NCI-H526 (cell line): ENCODE measurements around the gene SORCS2.

Experiments used
- DNase-seq, 2 experiments: peaks; one replicate each; lab custom pipeline; 2025; lab: John Stamatoyannopoulos, UW

SORCS2 gene

DNA sequence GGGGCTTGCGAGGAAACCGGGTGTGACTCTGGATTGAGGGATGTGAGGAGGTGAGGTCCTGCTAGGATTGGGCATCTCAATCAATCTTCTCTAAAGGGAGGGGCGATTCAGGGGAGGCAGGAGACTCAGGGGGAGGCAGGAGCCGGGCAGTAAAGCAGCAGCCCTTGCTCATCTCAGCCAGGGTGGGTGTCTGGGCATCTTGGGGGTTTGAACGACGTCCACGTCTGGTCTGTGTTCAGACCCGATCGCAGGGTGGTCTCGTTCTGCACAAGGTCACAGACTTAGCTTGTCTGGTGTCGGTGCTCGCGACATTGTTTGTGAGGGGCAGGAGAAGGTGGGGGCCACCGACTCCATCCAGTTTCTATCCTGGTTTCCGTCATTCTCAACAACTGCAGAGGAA lies 473.7 kb downstream of the SORCS2 start:
- DNase-seq: no peak

DNA sequence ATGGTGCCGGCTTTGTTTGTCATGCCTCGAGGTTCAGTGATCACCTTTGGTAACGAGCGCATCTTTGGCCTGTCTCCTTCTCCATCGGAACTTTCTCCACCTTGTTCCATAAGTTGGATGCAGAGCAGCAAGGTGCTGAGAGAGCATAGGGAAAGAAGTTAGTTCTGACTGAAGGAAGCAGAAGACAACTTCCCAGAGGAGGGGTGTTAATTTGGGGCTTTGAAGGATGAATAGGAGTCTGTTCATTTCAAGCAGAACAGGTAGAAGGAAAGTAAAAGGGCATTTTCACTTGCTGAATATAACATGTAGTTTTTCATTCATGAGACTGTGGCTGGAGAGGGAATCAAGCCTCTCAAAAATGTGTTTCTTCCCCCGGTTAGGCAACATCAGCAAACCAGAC lies 474.4 kb downstream of the SORCS2 start:
- no peak for DNase-seq

DNA sequence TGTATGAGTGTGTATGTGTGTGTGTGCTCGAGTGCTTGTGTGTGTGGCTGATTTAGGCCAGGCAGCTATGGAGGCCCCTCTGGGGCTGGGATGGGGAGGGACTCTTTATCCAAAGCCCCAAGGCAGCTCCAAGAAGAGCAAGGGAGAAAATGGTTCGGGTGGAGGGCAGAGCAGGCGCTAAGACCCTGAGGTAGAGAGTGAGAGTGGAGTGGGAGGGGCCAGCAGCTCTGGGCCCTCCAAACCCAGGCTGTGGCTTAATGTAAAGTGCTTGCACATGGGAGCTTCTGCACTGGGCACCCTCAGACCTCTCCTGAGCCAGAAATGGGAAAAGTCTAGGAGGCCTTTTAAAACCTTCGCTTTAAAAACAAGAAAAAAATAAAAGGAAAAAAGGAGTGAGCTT lies 475.9 kb downstream of the SORCS2 start:
- DNase-seq: no peak

DNA sequence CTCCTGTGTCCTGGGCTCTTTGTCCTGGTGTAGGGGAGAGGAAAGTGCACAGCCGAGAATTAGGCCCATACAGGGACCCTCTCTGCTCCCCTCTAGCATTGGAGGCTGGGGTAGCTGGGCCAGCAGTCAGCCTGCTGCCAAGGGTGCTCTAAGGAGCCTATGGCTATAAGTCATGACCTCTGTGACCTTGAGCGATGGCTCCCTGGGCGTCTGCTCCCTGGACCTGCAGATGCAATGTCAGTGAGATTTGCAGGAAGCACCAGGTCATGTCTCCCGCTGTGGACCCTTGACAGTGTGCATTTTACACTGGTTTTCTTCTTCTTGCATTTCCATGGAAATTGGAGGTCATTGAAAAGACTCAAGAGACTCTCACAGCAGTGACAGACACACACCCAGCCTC lies 476.5 kb downstream of the SORCS2 start:
- no peak for DNase-seq

DNA sequence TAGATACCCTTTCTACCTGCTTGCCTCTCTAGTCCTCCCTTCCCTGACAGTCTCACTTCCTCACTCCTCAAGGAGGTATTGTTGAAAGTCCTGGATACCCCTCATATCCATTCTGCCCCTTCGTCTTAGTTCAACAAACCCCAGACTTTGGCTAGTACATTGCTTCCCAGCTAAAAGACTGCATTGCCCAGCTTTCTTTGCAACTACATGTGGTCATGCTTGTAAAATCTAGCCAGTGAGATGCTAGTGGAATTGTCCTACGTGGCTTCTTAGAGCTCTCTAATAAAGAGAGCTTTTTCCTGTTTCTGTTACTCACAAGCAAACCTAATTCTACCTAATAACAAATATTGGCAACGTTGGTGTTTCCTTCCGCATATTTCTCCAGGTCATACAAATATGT lies 480.3 kb downstream of the SORCS2 start:
- no peak for DNase-seq

GRCh38 chr4:7673121-7673520 lies 480.8 kb downstream of the SORCS2 start:
- DNase-seq: no peak

- no peak for DNase-seq
Measured at GRCh38 chr4:7674706-7675105, 482.4 kb downstream of the SORCS2 start.

GRCh38 chr4:7675136-7675535 lies 482.8 kb downstream of the SORCS2 start:
- no peak for DNase-seq

- no peak for DNase-seq
Measured at GRCh38 chr4:7675612-7676320, 483.4 kb downstream of the SORCS2 start.

GRCh38 chr4:7676398-7676922 lies 484.1 kb downstream of the SORCS2 start:
- no peak for DNase-seq

DNA sequence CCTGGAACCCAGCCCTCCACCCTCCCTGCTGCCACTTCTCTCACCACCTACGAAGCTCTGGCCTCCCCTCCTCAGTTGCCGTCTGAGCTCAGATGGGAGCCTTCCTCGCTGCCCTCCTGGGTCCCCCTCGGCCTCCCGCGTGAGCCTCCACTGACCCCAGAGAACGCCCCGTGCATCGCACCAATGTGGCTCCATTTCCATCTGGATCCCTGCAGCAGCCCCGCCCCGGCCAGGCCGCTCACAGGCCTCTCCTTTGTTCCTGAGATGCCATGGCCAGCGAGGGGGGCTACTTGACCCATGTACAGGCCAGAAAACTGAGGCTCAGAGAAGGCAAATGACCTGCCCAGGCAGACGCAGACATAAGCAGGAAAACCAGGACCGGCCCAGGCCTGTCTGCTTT lies 484.7 kb downstream of the SORCS2 start:
- no peak for DNase-seq

- DNase-seq: no peak
Measured at GRCh38 chr4:7677799-7678301, 485.5 kb downstream of the SORCS2 start.

DNA sequence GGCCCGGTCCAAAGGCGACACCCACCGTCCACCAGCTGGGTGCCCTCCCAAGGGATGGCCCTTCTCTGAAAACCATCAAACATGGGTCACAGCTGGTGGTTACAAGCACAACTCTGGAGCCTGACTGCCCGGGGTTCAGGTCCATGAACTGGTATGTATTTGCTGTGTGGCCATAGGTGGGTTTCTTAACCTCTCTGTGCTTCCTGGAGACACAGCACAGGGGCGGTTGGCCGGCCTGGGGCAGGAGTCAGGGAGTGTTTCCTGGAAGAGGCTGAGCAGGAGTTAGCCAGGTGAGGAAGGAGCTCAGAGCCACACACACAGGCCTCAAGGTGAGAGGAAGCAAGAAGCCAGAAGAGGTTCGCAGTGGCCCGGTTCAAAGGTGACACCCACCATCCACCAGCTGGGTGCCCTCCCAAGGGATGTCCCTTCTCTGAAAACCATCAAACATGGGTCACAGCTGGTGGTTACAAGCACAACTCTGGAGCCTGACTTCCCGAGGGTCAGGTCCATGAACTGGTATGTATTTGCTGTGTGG lies 486.0 kb downstream of the SORCS2 start:
- DNase-seq: no peak

- no peak for DNase-seq
Measured at GRCh38 chr4:7679406-7680040, 487.2 kb downstream of the SORCS2 start.

- no peak for DNase-seq
Measured at GRCh38 chr4:7680106-7680505, 487.8 kb downstream of the SORCS2 start.

DNA sequence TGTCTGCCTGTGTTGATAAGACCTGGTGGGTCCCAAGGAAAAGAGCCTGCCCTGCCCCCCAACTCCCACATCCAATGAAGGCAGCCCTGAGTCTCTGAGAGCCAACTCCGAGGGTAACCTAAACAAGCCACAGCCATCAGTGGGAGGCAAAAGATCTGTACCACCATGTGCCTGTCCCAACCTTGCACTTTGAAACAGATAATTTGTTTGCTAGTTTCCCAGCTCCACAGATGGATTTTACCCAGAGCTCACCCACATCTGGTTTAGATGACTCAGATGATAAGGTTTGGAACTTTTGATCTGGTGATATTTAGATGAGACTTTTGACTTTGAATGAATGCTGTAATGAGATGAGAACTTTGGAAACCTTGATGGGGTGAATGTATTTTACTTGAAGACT lies 488.4 kb downstream of the SORCS2 start:
- no peak for DNase-seq

- no peak for DNase-seq
Measured at GRCh38 chr4:7683126-7683703, 490.9 kb downstream of the SORCS2 start.

- DNase-seq: no peak
Measured at GRCh38 chr4:7684294-7684693, 492.0 kb downstream of the SORCS2 start.

DNA sequence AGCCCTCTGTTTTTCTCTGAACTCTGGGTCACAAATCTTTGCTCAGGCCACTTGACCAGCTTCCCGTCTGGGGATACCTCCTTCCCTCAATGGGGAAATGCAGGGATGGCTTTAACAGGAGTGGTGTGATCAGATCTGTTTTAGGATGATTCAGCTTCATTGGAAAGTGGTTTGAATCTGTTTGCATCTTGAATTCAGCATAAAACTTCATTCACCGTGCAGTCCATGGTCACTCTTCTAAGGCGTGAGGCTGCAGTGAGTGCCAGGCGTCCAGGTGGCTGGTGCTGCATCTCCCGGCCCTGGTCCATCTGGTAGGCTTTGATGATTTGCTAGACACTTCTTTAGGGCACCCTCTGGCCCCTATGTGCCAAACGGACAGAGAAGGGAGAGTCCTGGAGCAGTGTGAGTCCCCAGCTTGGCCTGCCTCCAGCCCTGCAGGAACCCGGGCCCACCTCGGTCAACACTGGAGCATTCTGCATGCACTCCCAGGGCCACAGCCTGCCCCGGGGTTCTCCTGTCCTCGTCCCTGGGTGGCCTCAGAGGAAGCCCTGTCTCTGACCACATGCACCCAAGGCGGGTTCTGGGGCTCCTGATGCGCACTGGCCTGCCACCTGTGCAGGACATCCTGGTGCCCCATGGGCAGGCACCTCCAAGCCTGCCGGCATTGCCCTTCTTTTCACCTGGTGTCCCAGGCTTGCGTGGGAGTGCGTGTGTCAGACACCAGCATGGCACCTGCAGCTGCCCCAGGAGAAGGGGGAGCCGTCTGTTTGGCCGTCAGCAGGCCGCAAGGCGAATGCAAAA lies 493.9 kb downstream of the SORCS2 start:
- DNase-seq: no peak

GRCh38 chr4:7687006-7687405 lies 494.7 kb downstream of the SORCS2 start:
- no peak for DNase-seq

DNA sequence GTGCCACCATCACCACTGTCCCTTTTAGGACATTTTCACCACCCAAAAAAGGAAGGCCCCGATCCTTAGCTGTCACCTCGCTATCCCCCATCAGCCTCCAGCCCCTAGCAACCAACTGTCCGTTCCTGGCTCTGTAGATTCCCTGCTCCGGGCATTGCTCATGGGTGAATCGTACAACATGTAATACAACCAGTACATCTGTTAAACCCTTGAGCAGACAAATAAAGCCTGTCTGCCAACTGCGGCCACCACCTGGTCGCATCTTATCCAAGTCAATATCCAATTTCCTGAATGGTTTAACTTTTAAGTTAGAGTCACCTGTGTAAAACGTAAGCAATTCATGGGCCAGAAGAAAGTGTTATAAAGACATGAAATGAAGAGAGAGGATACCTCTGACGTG lies 495.5 kb downstream of the SORCS2 start:
- DNase-seq: no peak
